Liver (tissue), 3 donors: ENCODE measurements around the gene SLC4A3.

Source experiments
- ATF3 ChIP-seq: IDR thresholded peaks from 2 replicates; pipeline ENCODE4 v1.6.1; 2016; ENCODE audit warnings: antibody characterized with exemption
- CTCF ChIP-seq: fragments of 150-350 bp; IDR thresholded peaks from 2 replicates; pipeline ENCODE4 v1.5.1; 2017; ENCODE audit warnings: improper control_type of control experiment, low read depth, low read length; ENCODE audit not compliant: missing input control
- EGR1 ChIP-seq, 2 donors: IDR thresholded peaks; 2 replicates each; pipeline ENCODE4 v1.6.1; 2016 to 2018; ENCODE audit warnings: antibody characterized with exemption in 2 of 2, low read depth in 2 of 2
- FOXA2 ChIP-seq: IDR thresholded peaks from 2 replicates; pipeline ENCODE4 v1.6.1; 2016; ENCODE audit warnings: antibody characterized with exemption
- GABPA ChIP-seq, 2 donors: IDR thresholded peaks in 1 of 2; conservative IDR thresholded peaks in 1 of 2; 2 replicates each; pipeline ENCODE4 v1.6.1; 2016; ENCODE audit warnings: antibody characterized with exemption in 2 of 2, mild to moderate bottlenecking in 1 of 2, moderate library complexity in 1 of 2
- HNF4G ChIP-seq: IDR thresholded peaks from 2 replicates; pipeline ENCODE4 v1.6.1; 2016; ENCODE audit warnings: antibody characterized with exemption
- JUND ChIP-seq, 2 donors: IDR thresholded peaks; 2 replicates each; pipeline ENCODE4 v1.6.1; 2016; ENCODE audit warnings: antibody characterized with exemption in 2 of 2
- NR2F2 ChIP-seq: IDR thresholded peaks from 2 replicates; pipeline ENCODE4 v1.6.1; 2016; ENCODE audit warnings: antibody characterized with exemption
- RAD21 ChIP-seq, 2 donors: IDR thresholded peaks; 2 replicates each; pipeline ENCODE4 v1.6.1; 2016; ENCODE audit warnings: antibody characterized with exemption in 2 of 2, mild to moderate bottlenecking in 2 of 2
- REST ChIP-seq: IDR thresholded peaks from 2 replicates; pipeline ENCODE4 v1.6.1; 2016; ENCODE audit warnings: antibody characterized with exemption, mild to moderate bottlenecking
- SP1 ChIP-seq: IDR thresholded peaks from 2 replicates; pipeline ENCODE4 v1.6.1; 2018; ENCODE audit warnings: antibody characterized with exemption, mild to moderate bottlenecking
- TAF1 ChIP-seq: conservative IDR thresholded peaks from 2 replicates; pipeline ENCODE4 v1.6.1; 2016; ENCODE audit warnings: antibody characterized with exemption, mild to moderate bottlenecking
- YY1 ChIP-seq: IDR thresholded peaks from 2 replicates; pipeline ENCODE4 v1.6.1; 2016; ENCODE audit warnings: antibody characterized with exemption, mild to moderate bottlenecking
- TF ChIP-seq, protein P1 (sequence below): IDR thresholded peaks from 2 replicates; pipeline ENCODE4 v1.6.1; 2016; ENCODE audit warnings: antibody characterized with exemption
- donor health status: healthy.
- donor health status: healthy.

GRCh38 chr2:219630770-219631405, 3.5 kb downstream of the SLC4A3 start:
- no peak for TF ChIP-seq ATF3
- no peak for TF ChIP-seq CTCF
- TF ChIP-seq, protein P1, sequence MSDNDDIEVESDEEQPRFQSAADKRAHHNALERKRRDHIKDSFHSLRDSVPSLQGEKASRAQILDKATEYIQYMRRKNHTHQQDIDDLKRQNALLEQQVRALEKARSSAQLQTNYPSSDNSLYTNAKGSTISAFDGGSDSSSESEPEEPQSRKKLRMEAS = no peak
- no peak for TF ChIP-seq RAD21 (IDR thresholded peaks at IDR 0.05)
- no peak for TF ChIP-seq SP1
- no peak for TF ChIP-seq YY1
- TF ChIP-seq TAF1 = no peak
- no peak for TF ChIP-seq EGR1 (IDR thresholded peaks at IDR 0.05; ENCODE audit: low read depth in 2 of 2)
- no peak for TF ChIP-seq GABPA (IDR thresholded peaks at IDR 0.05 in 1 of 2, conservative IDR thresholded peaks at IDR 0.05 in 1 of 2)
- TF ChIP-seq REST = no peak
- TF ChIP-seq NR2F2 = no peak
- TF ChIP-seq JUND (IDR thresholded peaks at IDR 0.05) = no peak
- no peak for TF ChIP-seq FOXA2
- TF ChIP-seq HNF4G = no peak
